GM23248 (cell line): ENCODE measurements around the gene ZC3H15.

Experiments
- EZH2 ChIP-seq: fragments of 200-600 bp; sonication (generic); IDR thresholded peaks from 2 replicates; pipeline ENCODE4 v1.6.1; 2018; ENCODE audit warnings: antibody characterized with exemption, mild to moderate bottlenecking; ENCODE audit not compliant: insufficient read depth, poor library complexity, severe bottlenecking
- EZH2phosphoT487 ChIP-seq: fragments of 200-600 bp; sonication (generic); IDR thresholded peaks from 2 replicates; pipeline ENCODE4 v1.6.1; 2018; ENCODE audit warnings: antibody characterized with exemption, moderate library complexity, mild to moderate bottlenecking, low read depth; ENCODE audit not compliant: insufficient read depth

GRCh38 chr2:186460465-186460864 is 25.6 kb upstream of the ZC3H15 start:
- TF ChIP-seq EZH2 (no peak), EZH2phosphoT487 (no peak)
